HG02885 (cell line): Measurements from ENCODE around the gene DYNLT5.
A peak's percentile ranks its signal among the peaks of the same experiment; 100 is the strongest.

Experiments used
- ATAC-seq: cut with Tn5 transposase; IDR thresholded peaks from one replicate; pipeline ENCODE4 v1.9.1; 2021; ENCODE audit warnings: mild to moderate bottlenecking; ENCODE audit not compliant: unreplicated experiment, poor library complexity

Gene DYNLT5

DNA sequence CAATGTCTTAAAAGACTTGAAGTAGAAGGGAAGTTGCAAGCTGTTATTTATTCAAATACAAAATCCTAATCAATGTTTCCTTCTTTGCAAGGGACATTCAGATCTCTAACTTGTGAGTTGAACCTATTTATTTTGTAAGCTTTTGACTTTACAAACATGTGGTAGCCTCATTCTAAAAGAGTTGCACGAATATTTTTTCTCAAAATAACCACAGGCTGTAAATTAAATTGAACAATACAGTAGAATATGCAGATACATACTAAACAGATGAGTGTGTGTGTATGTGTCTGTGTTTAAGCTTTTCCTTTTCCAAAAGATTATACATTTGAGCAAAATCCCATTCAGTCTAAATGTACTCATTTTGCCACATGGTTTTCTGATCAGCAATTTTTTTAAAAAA, 4.8 kb upstream of the DYNLT5 start:
- no peak for ATAC-seq

DNA sequence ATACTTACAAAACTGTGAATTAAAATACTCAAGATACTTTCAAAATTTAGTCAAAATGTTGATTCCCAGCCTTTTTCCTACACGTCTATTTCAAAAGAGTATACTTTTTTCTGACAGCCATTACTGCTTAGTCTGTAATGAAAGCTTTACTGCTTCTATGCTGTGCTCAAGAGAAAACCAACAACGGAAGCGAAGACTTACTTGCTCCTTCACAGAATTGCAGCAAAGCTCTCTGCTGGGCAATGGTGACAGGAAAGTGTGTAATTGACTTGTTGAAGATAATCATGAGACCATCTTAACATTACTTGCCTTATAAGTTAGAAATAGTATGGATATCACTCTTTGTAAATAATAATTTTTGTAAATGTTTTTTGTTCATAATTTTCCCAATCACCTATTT, 1.7 kb upstream of the DYNLT5 start:
- no peak for ATAC-seq

DNA sequence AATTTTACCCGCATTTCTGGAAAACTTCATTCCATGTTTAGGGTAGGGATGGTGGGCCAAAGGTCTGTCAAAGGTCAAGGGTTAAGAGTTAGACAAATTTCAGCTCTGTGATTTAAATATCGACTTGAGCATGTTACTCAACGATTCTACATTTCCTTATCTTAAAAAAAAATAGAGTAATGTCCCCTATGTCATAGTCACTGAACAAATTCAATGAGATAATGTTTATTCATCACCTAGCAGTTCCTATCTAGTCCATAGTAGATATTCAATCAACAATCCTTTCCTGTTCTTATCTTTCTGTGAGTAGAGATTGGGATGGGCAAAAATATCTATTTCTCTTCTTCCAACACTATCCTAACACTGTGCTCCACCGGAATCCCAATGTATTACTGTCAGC, 1.1 kb upstream of the DYNLT5 start:
- ATAC-seq = no peak

DNA sequence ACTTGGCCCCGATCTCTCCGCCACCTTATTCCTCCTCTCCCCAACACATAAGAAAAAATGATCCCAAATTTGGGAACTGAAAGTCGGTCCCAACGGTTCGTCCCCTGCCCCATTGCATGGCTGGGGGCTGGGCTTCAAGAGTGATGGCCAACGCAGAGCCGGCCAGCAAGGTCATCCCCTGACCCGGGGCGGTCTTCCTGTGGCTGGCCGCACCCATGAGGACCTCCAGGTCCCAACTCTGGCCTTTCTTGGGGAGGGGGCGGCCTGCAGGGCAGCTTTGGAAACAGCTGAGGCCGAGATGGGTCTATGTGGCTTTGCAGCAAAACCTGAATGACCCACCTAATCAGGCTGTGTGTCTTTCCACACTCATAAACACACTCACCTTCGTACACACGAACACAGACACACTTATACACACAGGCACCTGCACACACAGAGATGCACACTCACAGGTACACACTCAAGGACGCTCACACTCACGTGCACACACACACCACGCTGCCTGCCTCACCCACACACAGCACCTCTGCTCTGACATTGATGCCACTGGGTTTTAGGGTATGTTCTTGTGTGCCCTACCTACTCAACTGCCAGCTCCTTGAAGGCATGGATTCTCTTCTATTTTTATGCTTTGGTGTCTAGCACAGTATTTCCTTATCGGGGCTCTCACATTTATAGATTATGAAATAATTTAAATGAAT, 562 bp downstream of the DYNLT5 start:
- peak; percentile 24 for ATAC-seq

DNA sequence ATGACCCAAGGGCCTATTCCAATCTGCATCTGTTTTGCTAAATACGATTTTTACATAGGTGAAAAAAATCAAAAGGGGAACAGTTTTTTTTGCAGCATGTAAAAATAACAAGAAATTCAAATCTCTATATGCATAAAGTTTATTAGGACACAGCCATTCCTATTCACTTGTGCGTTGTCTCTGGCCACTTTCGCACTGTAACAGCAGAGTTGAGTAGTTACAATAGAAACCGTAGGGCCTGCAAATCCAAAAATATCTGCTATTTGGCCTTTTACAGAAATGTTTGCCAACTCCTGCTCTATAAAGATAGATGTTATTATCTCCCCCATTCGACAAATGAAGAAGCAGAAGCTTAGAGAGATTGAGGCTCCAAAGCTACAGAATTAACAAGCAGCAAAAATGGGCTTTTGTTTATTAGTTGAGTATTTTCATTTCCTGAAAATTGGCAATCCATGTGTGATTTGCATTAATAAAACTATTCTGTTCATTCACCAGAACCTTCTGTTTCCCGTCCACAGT, 5.5 kb downstream of the DYNLT5 start:
- peak; percentile 27 for ATAC-seq

DNA sequence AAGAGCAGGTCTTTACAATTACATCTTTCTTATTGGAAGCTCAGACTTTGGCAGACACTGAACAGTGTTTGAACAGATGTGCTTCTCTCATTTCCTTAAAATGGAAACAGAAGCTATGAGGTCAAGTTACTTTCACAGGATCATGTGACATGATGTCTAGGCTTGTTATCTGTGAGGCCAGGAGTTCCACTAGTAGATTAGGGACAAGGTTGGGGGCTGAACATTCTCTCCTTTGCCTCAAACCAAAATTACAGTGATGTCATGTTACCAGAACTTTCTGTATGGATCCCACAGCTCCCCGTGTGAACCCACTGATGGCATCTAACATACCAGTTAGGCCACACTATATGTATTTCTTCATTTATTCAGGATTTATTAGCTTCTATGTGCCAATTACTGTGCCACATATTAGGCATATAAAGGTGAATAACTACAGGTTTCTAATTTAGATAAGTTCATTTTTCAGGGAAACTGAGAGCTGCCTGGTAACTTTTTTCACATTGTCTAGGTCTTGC, 6.0 kb downstream of the DYNLT5 start:
- peak; percentile 100 for ATAC-seq

DNA sequence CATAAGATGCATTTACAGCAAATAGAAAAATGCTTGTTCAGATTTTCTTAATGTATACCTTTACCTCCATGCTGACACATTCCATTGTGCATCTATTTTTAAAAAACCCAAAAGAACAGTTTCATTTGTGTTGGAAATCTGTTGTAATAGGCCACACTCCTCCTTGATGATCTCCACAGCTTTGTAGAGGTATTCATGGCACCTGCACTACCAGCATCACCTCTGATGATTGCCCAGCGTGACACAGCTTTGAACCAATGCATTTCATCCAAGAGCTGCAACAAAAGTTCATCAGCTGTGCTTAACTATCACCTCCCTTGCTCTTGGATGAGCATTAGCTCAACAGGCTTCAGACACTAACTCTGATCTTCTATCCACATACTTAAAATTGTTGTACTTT, 8.2 kb downstream of the DYNLT5 start:
- no peak for ATAC-seq

DNA sequence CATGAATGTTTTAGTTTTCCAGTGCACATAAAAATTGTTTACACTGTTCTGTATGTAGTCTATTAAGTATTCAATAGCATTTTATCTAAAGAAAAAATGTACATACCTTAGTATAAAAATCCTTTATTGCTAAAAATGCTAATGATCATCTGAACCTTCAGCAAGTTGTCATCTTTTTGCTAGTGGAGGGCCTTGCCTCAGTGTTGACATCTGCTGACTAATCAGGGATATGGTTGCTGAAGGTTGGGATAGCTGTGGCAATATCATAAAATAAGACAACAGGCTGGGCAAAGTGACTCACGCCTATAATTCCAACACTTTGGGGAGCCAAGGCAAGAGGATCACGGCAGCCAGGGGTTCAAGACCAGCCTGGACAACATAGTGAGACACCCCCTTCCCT, 9.0 kb downstream of the DYNLT5 start:
- no peak for ATAC-seq

DNA sequence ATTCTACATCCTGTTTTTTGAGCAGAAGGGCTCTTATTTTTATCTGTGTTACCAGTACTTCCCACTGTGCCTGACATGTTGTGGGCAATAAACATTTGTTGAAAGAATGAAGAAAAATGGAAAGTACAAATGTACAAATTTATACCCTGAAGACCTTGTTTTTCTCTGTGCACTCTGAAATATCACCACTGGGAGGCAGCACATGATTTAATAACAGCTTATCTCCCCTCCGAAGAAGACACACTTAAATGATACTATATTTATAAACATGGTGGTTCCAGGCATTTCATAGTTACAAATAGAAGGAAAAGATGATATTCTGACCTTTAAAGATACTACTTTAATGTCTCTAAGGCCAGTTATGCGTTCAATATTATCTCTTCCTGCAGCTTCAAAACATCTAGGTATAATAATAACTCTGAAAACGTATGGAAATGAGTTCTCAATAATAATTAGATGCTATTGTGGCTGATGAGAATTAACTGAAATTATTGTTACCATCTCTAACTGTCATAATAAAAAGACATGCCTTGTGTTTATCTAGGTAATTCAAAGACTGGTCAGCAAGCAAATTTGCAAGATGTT, 12.8 kb downstream of the DYNLT5 start:
- peak; percentile 68 for ATAC-seq

DNA sequence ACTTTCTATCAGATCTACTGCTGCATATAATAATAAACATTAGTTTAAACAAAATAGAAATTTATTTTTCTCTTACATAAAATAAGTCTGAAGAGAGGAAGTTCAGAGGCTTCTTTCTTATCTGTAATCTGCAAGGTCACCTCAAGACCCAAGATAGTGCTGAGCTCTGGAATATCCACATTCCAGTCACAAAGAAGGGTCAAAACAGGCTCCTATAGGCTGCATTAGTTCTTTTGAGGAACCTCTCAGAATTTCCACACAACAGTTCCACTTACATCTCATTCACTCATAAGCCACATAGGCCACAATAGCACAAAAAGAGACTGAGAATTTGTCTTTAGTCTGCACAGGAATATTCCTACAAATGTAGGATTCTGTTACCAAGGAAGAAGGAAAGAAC, 15.4 kb downstream of the DYNLT5 start:
- ATAC-seq = no peak

DNA sequence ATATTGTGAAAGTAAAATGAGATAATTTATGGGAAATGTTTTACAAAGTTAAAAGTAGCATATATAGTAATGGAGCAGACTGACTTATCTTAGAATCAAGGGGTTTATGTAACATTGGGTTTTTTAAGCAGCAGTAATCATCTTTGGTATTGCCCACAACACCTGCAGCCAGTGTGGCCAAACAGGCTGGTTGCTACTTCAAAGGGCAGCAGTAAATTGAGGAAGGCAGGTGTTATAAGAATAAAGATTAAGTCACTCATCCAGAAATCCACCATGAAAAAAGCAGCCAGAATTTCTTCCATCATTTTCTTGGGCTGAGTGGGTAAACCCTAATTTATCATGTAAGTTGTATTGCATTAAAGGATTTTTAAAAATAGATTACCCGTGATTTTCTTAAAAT, 16.7 kb downstream of the DYNLT5 start:
- no peak for ATAC-seq

DNA sequence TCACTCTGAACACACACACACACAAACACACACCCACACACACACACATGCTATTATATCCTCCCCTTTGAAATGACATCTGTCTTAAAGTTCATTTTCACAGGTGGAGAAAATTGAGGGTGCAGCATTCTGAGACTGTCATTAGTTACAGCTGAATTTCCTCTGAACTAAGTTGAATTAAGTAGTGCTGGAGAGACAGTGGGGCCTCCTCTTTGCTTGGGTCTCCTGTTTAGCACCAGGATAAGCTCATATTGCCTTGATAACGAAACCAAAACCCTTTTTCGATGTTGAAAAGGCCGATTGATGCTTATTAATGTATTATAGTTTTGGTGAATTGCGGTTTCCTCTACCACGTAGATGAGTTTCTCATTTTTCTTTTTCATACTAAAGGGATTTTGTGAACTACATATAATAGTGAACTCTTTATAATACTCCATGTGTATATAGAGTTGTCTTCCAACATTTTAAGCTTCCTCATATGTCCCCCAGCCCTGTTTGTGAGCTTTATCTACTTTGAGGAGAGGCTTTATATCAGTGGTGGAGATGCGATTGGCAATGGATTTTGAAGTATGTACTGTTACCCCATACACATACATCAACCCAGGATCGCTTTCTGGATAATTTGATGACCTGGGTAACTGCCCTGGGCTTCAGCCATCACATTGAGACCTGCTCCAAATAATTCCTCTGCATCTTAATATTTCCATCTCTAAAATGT, 17.4 kb downstream of the DYNLT5 start:
- peak; percentile 44 for ATAC-seq

DNA sequence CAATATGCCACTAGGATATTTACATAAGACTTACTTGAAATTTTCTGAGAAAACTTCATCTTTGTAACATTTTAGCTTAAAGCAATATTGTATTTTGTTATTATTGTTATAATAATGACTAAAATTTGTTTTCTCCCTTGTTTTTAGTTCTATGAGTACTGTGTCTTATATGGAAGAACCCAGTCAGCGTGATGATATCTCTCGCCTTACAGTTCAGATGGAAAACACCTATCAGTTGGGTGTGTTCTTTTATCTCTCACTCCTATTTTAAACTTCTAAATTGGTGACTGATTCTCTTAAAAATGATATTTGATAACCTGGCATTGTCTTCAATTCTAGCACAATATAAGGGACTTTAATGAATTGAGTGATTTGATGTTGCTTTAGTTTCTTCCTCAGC, 18.0 kb downstream of the DYNLT5 start:
- no peak for ATAC-seq

DNA sequence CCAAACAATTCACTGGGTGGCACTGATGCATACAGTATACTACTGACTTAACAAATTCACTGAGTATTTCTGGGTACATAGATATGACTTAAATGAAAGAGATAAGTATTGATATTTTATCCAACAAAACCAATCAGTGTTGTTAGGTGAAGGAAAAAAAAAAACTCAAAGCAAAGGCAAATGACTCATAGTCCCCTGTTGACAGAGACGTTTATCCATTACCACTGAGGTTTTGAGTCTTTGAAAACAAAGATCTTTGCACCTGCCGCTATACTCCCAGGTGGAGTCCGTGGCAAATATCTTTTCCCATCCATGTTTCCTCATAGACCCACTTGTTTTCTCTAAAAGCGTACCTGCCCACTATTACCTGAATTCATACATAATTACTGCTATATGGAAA, 18.4 kb downstream of the DYNLT5 start:
- ATAC-seq = no peak

DNA sequence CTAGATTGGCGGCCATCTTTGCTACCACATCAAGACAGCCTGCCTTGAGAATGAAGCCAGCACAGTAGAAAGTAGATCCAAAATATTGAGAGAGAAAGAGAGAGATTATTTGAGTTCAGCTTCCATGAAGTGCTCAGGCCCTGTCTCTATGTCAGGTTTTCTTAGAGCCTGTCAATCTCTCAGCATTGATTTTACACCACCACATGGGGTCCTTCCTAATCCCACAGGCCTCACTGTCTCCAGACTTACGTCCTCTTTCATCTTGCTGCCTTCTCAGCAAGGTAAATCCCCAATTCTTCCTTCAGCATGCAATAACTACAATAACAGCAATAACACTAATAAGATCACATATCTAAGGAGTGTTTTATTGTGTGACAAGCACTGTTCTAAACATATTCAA, 21.0 kb downstream of the DYNLT5 start:
- no peak for ATAC-seq

DNA sequence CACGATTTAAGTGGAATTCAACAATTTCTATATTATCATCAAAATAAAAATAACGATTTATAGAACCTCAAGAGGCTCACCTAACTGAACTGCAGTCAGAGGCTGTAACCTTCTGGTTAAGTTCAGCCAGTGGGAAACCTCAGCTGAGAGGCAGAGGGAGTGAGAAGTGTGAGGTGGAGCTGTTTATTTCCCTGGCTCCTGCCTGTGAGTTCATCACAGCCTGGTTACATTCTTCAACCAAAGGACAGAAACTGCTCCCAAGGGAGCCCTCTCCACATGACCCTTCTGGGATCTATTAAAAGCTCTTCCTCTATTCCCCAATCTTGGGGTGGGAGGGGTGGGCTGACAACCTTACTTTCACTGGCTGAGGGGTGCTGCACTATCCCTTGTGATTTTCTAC, 22.2 kb downstream of the DYNLT5 start:
- no peak for ATAC-seq

DNA sequence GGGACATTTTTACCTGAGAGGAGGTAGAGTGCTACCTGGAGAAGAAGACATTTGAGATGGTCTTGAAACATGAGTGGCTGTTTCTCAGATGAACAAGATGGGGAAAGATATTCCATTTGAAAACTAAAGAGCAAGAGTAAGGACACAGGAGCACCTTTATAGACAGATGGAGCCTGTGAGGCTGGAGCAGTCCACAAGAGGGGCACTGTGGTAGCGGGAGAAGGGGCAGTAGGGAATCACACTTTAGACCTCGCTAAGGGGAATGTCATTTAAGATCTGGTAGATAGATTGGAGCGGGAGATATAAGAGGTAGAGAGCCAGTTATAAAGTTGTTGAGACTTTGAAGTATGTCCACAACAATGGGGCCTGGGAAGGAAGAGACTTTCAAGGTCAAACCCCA, 23.4 kb downstream of the DYNLT5 start:
- ATAC-seq = no peak

DNA sequence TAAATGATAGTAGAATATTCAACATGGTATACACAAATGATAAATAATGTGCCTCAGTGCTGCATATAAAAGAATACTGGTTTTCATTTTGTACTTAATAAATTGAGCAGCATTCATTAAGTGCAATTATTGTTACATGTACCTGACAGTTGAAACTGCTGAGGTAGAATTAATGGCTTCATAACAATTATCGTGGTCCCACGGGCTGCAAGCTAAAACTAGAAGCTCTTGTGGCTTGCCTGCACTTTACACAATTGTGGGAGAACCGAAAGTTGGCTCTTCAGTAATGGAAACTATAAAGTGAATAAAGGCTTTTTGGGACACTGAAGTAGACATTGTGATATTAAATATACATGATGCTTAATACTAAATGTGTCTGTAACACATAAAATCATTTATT, 25.6 kb downstream of the DYNLT5 start:
- ATAC-seq = no peak

DNA sequence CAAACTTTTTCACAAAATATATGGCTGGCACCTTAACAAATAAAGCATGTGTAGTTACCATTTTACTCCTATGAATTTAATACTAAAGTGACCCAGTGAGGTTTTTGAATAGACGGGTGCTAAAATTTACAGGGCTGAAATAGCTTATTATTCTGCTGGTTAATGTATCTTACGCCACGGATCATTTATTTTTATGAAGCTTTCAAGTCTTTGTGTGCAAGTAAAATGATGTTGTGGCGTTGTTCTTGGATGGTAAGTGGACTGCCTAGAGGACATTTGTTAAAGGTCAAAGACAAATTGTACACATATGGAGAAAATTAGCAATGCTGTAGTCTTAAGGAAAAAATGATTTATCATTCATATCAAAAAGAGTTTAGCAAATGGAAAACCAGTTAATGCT, 26.0 kb downstream of the DYNLT5 start:
- no peak for ATAC-seq

DNA sequence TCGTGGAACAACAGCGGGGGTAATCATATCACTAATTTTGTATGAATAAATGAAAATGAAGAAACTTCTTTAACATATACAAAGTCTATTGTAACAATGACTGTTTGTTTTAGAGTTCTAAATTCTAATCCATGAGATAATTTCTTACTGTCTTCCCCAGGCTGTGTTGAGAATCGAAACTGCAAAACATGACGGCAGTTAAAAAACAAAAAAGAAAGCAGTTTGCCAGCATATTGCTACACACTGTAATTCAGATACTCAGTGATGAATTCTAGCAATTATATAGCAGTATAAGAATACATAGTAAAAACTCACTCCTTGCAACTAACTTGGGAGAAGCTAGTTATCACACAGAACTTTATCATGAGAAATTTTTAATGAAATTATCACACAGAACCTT, 26.7 kb downstream of the DYNLT5 start:
- ATAC-seq = peak; percentile 70

DNA sequence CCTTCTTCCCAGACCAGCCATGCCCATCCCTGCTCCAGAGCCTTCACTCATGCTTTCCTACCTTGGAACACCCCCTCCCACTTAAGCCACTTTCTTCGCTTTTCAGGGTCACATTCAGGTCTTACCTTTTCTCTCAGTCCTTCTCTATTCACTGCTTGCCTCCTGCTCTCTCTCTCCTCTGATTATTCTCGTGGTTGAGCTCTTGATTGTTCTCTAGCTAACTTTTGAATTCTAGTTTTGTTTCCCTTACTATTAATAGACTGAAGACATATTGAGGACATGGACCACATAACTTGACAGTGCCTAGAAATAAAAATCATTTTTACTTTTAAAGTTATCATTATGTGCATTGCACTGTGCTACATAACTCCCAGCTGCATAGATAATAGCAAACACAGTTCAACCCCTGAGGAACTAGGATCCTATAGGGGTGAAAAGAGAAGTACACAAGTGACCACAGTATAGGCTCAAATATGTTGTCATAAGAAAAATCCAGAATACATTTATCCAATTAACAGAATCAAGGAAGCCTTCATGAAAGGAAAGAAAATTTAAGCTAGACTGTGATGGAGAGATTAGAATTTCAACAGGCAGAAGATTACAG, 27.3 kb downstream of the DYNLT5 start:
- ATAC-seq = no peak
